Measurements from ENCODE around the gene TMEM219.

GRCh38 chr16:29984764-29985147 lies 22.9 kb downstream of the TMEM219 start:
- TF ChIP-seq CTCF (IDR thresholded peaks at IDR 0.05) (no peak), POLR2A (IDR thresholded peaks at IDR 0.05) (no peak)

Data from breast epithelium (tissue), 3 donors.